Activated CD8-positive, alpha-beta memory T cell treated with anti-CD3 and anti-CD28 coated beads, Interleukin-2, amount 50 U/mL, for 1 hour (primary cell): ENCODE data around the gene FANCC.

Experiments used
- DNase-seq: peaks from one replicate; pipeline ENCODE4 v3.0.0-alpha.2; 2020; ENCODE audit errors: extremely low read depth

FANCC gene

DNA sequence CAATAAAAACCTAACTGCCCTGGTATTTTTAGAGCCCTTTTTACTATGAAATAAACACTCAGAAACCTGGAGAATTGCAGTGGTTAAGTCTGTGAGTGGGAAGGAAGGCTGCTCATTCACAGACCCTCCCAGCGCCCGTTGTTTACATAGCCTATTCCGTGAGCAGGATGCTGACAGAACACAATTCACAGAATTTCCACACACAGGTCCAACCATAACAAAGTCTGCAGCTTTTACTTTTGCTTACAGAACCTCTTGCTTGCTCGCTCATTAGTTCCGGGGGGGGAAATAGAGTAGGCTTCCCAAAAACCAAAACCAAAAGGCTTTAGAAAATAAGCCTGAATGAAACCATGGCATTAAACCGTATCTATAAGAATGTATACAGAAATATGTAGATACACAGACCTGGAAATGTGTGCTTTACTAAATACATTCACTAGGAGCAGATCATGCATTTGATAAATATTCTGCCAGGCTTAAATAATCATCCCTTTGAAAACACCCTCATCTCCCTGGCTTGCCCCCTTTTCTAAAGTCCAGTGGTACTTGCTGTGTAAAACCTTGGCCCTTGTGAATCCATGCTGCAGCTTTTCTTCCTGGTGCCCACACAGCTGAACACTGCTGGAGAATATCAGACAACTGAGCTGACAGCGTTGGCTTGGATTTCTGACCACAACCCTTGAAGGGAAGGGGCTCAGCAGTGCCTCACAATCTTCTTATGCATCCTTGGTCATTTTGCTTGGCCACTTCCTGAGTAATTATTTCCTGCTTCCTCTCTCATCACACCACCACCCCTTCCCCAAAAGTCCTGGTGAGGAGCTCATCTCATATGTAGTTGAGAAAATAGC is 128.0 kb downstream of the FANCC start:
- no peak for DNase-seq

DNA sequence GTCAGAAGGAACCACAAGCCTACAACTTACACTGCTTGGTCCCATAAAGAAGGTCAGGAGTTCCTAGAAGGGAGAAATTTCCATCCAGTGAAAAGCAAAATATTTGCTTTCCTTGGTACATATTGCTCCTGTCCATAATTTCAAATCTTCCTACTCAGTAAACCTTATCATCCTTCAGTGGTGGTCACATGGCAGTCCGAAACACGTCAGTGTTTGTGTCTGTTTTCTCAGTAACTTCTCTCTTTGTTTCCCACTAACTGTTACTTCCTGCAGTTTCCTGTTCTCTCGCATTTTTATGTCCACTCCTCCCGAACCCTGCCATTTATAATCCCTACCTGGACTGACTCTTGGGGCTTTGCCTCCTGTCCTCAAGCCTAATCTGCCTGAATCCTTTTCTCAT is 129.1 kb downstream of the FANCC start:
- no peak for DNase-seq

DNA sequence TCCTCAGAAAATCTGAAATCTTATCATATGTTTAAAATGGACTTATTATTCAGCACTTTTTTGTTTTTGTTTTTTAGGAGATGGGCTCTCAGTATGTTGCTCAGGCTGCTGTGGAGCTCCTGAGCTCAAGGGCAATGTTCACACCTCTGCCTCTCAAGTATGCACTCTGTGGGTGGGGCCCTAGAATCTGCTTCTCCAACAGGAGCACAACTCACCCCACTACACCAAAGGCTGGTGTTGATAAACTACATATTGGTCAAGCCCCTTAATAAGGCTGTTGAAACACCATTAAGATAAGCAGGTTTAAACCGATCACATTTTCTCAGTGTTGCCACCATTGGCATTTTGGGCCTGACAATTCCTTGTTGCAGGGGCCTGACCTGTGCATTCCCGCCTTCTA is 131.6 kb downstream of the FANCC start:
- DNase-seq = no peak

DNA sequence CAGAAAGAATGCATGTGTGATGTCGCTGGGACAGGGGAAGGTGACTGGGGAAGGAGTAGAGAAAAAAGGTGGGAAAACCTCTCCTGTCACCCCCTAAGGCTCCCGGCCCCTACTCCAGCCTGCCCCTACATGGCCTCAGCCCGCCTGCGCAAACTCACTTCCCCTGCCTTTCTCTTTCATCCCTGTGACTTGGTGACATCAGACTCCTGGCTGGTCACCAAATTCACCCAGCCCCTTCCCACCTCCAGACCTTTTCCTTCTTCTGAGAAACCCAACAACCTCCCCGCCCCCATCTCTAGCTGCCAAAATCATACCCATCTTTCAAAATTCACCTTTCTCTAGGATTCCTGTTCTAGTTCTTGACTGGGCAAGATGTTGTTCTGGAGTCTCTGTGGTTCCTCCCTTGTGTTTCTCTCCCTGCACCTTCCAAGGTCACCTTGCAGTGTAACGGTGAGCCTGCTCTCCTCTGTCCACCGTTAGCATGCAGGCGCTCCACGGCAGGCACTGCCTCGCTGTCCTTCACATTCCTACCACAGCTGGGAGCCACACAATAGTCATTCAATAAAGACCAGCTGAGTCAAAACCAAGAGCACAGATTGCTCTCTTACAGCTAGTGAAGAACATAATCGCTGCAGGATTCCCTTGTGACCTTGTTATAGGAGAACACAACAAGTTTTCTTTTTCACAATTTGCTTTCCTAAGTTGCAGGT is 134.5 kb downstream of the FANCC start:
- no peak for DNase-seq

DNA sequence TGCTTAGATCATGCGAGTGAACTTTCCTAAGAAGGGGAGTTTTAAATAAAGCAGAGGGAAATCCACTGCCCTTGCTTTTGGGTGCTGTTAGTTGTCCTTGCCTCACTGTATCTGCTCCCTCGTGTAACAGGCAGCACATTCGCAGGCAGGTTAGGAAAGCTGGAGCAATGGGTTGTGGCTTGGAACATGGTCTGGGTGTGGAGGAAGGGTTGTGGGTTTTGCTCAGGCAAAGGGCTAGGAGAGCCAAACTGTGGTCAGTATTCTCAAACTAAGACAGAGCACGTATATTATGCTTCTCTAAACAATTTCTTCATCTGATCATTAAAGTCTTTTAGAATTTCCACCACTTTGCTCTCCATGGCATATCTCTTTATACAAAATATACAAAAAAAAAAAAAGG is 135.7 kb downstream of the FANCC start:
- no peak for DNase-seq

DNA sequence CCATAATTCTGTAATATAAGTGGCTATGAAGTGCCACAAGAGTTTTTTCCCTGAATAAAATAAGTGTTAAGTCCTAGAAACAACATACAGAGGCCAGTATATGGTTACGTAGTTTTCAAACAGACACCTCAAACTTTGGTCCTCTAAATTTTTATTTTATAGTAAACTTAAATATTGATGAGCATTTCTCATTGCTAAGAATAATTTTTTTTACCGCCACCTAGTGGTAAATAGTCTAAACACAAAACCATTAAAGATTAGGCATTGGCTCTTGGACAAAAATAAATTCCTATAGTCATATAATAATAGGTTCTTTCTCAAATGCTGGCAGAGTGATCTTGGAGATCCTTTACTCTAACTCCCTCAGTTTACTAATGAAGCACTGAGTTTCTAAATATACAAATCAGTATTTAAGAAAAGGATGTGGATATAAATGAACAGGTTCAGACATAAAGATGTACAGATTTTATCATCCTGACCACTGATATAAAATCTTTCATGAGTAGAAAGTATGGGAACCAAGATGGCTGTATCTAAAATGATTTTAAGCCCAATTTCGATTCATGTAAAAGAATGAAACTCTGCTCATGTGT is 136.2 kb downstream of the FANCC start:
- no peak for DNase-seq

DNA sequence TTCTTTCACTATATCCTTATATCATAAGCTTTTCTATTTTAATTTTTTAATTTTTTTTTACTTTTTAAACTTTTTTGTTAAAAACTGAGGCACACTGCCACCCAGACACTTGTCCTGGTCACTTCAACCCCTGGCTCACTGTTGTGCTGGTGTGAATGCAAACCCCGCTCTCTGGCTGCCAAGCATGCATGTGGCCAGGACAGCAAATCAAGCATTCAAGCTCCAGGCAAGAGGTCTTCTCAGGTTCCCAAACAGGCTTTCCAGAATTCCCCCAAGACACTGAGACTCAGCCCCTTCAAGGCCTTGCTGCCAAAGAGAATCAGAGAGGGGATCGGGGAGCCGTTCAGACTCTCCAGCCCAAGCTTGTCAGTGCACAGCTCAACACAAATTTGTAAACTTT is 139.9 kb downstream of the FANCC start:
- DNase-seq = no peak

DNA sequence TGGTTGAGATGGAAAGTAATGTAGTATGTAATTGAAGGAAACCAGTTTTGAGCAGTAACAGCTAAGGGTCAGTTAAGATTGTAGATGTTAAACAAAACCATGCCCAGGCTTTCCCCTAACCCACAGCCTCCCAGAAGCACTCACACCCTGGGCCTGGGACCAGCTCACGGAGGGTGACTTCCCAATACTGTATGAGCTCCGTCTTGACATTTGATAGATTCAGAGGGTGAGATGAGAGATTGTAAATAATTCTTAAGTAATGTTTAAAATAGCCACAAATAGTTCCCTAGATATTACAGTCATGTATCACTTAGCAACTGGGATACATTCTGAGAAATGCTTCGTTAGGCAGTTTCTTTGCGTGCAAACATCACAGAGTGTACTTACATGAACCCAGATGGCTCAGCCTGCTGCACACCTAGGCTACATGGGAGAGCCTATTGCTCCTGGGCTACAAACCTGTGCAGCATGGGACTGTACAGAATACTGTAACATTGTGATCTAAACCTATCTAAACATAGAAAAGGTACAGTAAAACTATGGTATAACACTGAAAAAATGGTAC is 140.7 kb downstream of the FANCC start:
- DNase-seq = no peak

DNA sequence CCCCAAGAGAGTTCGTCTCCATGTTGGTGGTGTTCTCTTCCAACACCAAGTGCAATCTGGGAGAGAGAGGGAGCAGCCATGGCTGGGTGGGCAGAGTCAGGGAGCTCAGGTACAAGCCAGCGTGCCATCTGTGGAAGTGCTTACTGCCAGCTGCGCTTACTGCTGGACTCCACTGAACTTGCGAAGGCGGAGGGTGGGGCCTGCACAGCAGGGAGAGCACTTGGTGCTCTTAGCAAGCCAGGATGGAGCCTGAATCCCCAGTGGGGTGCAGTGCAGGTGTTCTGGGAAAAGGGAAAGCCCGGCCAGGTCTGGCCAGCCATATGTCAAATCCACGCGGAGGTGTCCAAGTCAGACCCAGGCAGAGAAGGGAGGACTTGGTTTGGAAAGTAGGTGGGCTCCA is 142.0 kb downstream of the FANCC start:
- no peak for DNase-seq

DNA sequence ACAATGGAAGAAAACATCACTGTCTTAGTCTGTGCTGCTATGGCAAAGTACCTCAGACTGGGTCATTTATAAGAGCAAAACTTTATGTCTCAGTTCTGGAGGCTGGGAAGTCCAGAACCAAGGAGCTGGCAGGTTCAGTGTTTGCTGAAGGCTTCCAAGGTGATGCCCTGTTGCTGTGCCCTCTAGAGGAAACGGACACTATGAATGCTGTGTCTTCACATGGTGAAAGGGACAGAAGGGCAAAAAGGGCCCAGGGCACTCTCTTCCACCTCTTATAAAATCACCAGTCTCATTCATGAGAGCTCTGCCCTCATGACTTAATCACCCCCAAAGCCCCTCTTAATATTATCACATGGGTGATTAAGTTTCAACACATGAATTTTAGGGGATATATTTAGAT is 143.5 kb downstream of the FANCC start:
- no peak for DNase-seq

DNA sequence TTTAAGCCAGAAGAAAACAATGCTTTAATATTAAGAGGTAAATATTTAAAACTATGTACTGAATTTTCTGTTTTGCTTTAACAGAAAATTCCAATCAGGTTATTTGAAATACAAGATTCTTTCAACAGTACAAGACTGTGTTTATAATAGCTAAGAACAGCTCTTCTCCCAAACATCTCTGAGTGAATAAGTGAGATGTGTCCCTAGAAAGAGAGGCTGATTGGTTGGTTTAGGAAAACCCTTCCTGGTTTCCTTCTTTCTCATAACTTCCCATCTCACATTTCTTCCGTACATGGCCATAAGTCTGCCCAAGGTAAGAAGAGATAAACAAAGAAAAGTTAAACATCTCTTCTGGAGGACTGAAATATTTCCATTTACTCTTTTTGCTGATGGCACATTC is 145.9 kb downstream of the FANCC start:
- DNase-seq = no peak

DNA sequence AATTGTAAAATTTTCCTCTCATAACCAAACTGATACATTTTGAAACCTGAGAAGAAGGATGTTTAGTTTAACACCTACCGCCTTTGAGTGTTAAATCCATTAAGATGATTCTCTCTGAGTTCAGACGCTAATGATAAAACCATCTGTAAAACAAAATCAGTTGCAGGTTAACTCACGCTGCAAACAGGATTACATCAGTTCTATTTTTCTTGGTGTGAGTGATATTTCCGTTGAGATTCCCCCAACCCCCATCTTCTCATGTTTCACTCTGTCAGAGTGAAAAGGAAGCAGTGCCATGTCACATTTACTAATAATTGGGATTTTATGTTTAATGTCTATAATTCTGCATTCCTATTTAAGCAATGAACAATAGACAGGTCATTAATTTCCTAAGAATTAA is 146.5 kb downstream of the FANCC start:
- DNase-seq = no peak

DNA sequence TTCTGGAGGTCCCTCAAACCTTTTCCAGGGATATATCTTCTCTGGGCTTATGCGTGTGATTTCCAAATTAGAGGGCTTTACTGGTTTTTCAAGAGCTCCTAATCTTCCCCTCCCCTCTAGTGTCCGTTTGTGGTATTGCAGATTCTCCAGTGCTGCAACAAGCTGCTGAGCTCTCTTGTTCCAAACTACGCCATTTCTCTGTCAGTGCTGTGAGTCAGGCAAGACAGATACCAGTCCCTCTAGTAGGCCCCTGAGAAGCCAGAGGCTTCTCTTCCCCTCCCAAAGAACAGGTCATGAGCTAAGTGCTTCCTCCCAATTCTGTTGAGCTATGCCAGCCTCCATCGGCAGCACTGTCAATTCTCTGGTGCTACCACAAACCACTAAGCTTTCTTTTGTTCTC is 149.5 kb downstream of the FANCC start:
- no peak for DNase-seq

DNA sequence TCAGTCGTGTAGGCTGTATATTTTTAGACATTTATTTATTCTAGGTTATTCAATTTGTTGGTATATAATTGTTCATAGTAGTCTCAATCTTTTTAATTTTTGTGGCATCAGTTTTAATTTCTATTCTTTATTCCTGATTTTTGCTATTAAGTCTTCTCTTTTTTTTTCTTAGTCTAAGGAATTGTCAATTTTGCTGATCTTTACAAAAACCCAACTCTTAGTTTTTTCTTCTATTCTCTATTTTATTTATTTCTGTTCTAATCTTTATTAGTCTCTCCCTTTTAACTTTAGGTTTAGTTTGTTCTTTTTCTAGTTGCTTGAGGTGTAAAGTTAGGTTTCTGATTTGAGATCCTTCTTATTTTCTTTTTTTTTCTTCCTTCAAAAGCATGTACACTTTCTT is 152.5 kb downstream of the FANCC start:
- DNase-seq = no peak

DNA sequence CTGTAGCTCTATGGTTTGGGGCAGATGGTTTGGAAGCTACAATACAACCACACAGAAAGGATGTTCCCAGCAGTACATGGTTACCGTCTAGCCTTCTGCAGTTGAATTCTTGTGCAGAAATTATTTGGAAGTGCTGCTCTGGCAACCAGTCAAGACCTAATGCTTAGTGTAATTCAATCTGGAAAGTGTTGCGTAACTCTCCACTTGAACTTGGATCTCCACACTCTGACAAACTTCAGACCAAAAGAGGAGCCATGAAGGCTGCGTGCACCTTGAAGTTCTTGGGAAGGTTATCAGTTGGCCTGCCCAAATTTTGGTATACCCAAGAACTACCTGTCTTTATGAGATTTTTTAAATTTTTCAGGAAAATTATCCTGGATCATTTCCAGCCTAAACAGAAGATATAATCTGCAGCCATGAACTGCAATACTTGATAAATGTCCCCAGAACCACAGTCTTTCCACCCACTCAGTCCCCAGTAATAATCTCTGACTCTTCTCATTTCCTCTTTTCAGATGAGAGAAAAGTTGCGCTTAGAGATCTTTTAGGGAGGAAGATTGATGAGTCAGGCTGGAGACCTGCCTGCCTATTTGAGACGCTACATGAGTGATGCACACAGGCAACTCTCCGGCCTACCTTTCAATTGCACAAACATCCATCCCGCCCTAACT is 159.9 kb downstream of the FANCC start:
- DNase-seq = no peak

DNA sequence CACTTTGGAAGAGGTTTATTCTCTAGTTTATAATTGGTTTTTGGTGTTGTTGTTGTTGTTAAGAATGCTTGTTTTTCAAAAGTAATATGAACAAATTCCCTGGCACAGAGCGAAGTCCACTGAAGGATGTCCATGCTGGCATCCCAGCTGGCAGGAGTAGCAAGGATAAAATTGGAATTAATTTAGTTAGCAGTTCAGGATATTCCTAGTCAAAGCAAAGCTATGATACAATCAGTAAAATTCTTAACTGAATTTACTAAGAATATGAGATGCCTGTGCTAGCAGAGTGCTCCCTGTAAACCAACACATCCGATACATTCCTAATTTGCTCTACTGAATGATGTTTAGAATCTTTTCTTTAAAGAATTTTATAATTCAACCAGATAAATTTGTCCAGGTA is 161.4 kb downstream of the FANCC start:
- DNase-seq = no peak

DNA sequence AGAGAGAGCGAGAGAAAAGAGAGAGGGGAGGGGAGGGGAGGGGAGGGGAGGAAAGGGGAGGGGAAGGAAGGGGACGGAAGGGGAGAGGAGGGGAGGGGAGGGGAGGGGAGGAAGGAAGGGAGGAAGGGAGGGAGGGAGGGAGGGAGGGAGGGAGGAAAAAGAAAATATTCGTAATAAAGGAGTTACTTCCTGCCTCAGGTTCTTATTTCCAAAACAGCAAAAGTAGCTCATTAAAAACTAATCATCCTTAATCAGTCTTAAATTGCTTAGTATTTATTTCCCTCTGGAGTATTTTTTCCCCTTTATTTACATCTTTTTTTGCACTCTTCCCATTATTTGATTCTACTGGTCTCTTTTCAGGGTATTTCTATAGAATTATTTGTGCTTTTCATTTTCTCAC is 162.3 kb downstream of the FANCC start:
- DNase-seq = no peak

DNA sequence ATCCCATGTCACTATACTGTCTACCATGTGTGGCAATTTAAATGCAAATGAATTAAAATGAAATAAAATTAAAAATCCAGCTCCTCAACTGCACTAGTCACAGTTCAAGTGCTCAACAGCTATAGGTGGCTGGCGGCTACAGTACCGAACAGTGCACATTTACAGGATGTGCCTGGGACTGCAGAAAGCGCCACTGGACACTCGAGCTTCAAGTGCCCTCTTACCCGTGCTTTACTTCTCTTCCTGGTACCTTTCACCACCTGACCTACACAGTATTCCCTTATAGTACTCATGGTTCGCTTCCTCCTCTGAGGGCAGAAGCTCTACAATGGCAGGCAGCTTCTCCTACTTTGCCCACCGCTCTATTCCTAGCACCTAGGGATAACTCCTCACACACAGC is 166.6 kb downstream of the FANCC start:
- no peak for DNase-seq

DNA sequence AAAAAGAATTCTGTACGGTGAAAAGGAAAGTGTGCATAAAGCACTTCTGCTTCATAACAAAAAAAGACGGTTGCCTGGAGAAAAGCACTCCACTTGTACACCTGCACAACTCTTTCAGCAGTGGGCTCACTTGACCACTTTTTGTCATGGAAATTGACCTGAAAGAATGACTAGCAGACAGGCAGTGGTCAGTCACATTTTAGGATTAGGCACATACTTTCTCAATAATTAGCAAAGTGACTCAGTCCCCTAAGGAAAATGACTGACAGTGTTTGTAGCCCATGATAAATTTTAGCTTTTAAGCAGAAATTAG is 169.3 kb downstream of the FANCC start:
- no peak for DNase-seq

DNA sequence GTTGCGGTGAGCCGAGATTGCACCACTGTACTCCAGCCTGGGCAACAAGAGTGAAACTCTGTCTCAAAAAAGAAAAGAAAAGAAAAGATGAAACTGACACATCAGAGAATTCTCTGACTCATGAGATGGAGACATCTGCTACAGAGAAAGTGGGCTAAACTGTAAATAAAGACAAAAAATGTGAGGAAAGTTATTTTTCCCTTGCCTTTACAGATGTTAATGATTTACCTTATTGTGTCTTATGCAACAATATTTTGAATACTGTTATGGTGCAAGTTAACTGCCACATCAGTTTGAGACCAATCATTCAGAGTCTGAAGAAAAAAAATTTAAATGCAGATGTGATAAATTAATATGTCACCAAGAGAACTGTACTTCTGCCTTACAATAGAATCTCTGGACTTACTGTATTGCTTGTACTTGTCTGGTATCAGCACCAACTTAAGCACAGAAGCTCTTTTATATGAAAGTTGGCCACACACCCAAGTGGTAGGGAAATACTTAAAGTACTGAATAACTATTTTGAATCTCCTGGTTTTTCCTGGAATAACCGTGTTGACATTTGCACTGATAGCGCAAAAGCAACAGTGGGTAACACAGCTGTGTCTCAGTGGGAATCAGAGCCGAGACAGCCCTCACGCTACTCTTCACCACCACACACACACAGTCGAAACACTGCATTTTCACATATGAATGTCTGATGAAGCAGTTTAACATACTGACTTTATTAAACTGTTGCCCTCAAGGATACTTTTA is 169.9 kb downstream of the FANCC start:
- DNase-seq = no peak
